SK-N-MC (cell line): Measurements from ENCODE around the gene ACLY.

Source experiments
- DNase-seq: peaks from one replicate; pipeline ENCODE4 v3.0.0-alpha.2; 2011; ENCODE audit warnings: low read depth, low spot score
- H3K27ac ChIP-seq: fragments of 200-600 bp; sonication (generic); 2 replicates; pipeline ENCODE4 v1.5.1; 2016; ENCODE audit warnings: mixed run types
- H3K36me3 ChIP-seq: fragments of 200-600 bp; sonication (generic); 2 replicates; pipeline ENCODE4 v1.6.1; 2017; ENCODE audit warnings: antibody characterized with exemption, low read length, mixed read lengths; ENCODE audit not compliant: insufficient read depth
- H3K4me3 ChIP-seq: fragments of 200-600 bp; sonication (generic); 2 replicates; pipeline ENCODE4 v1.5.1; 2016
- H3K9ac ChIP-seq: fragments of 200-600 bp; sonication (generic); 2 replicates; pipeline ENCODE4 v1.8.0; 2017; ENCODE audit warnings: mixed run types, mixed read lengths; ENCODE audit not compliant: insufficient read length
- H3K9me3 ChIP-seq: fragments of 200-600 bp; sonication (generic); 2 replicates; pipeline ENCODE4 v1.6.1; 2017; ENCODE audit warnings: low read depth, mild to moderate bottlenecking, antibody characterized with exemption, low read length, moderate library complexity, mixed read lengths
- EZH2 ChIP-seq: fragments of 200-600 bp; sonication (generic); IDR thresholded peaks from one replicate; pipeline ENCODE4 v1.6.1; 2017; ENCODE audit warnings: antibody characterized with exemption
- FOXP2 ChIP-seq: optimal IDR thresholded peaks from 2 replicates; pipeline ENCODE3; 2011; ENCODE audit warnings: mild to moderate bottlenecking, moderate library complexity; ENCODE audit not compliant: insufficient read depth; ENCODE audit errors: extremely low read length, control extremely low read depth
- POLR2AphosphoS5 ChIP-seq: IDR thresholded peaks from 2 replicates; pipeline ENCODE4 v1.6.1; 2012; ENCODE audit warnings: mild to moderate bottlenecking, low read depth, low read length, borderline replicate concordance

ACLY gene

GRCh38 chr17:41873559-41874292 lies 45.0 kb downstream of the ACLY start:
- Histone ChIP-seq H3K9ac (no peak overlapping the region), H3K36me3 (peaks cover 78% of the 10 kb centered on the region), H3K4me3 (no peak overlapping the region)

GRCh38 chr17:41871789-41872188 lies 47.0 kb downstream of the ACLY start:
- Histone ChIP-seq H3K27ac (no peak overlapping the region), H3K36me3 (peaks cover 74% of the 10 kb centered on the region), H3K9me3 (no peaks in the 10 kb centered on the region), H3K4me3 (no peak overlapping the region), H3K9ac (no peak overlapping the region)
- no peak for DNase-seq
- TF ChIP-seq EZH2: no peak
- no peak for TF ChIP-seq FOXP2
- no peak for TF ChIP-seq POLR2AphosphoS5

More at GRCh38 chr17:41873559-41874292, 45.0 kb downstream of the ACLY start:
- no peak overlapping the region for H3K27ac ChIP-seq
- TF ChIP-seq FOXP2: no peak
- no peak; the same call in 1 of the 2 replicates for TF ChIP-seq POLR2AphosphoS5
- no peak for TF ChIP-seq EZH2
- DNase-seq: no peak
- no peaks in the 10 kb centered on the region for H3K9me3 ChIP-seq

- Histone ChIP-seq H3K36me3 (peaks cover 77% of the 10 kb centered on the region), H3K4me3 (no peak overlapping the region), H3K9ac (no peak overlapping the region), H3K9me3 (no peaks in the 10 kb centered on the region), H3K27ac (0 out of 2 replicates have a peak overlapping the region, but pooled peaks have one; percentile 4)
- DNase-seq: no peak
- no peak for TF ChIP-seq EZH2
- TF ChIP-seq POLR2AphosphoS5: no peak; the same call in 1 of the 2 replicates
- TF ChIP-seq FOXP2: no peak
Measured at GRCh38 chr17:41870627-41871026, 48.1 kb downstream of the ACLY start.

- DNase-seq: no peak
- H3K9me3 ChIP-seq: no peaks in the 10 kb centered on the region
- H3K36me3 ChIP-seq: peaks cover 77% of the 10 kb centered on the region
- TF ChIP-seq EZH2 (no peak), POLR2AphosphoS5 (no peak), FOXP2 (no peak)
- H3K27ac ChIP-seq: no peak overlapping the region
- no peak overlapping the region for H3K4me3 ChIP-seq
- H3K9ac ChIP-seq: no peak overlapping the region
Measured at GRCh38 chr17:41870097-41870496, 48.7 kb downstream of the ACLY start.

DNA sequence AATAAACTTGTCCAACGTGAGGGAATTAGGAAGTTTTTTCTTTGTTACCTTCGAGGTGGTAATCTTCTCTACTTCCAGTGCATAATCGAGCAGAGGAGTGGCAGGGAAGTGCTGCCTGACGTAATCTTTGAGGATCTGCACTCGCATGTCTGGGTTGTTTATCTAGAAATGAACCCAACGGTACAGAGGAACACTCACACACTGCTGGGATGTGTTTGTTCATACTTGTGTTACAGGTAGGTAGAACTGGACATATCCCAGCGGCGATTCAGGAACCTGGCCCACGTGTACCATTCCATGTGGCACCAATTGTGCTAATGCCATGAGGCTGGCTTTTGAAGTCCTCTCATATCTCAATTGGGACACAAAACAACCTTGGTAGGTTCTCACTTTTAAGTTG lies 49.3 kb downstream of the ACLY start:
- no peak overlapping the region for H3K9ac ChIP-seq
- TF ChIP-seq POLR2AphosphoS5 (no peak), EZH2 (no peak), FOXP2 (no peak)
- H3K27ac ChIP-seq: peak overlapping the region; percentile 77
- no peak for DNase-seq
- no peaks in the 10 kb centered on the region for H3K9me3 ChIP-seq
- H3K36me3 ChIP-seq: peaks cover 72% of the 10 kb centered on the region
- H3K4me3 ChIP-seq: no peak overlapping the region

DNA sequence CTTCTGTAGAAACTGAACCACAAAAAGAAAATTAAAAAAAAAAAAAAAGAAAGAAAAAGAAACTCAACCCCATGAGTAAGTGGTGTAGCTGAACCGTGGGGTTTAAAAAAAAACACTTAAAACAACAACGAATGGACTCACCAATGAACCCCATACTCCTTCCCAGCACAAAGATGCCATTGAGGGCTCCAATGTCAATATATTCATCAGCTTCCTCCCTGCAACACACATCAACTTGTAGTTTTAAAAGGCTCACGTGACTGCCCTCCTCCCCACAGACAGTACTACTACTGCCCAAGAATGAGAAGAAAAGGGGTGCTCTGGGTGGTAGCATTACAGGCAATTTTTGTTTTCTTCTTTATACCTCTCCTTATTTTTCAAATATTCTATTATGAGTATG lies 50.2 kb downstream of the ACLY start:
- peak overlapping the region; percentile 77 for H3K27ac ChIP-seq
- no peak overlapping the region for H3K4me3 ChIP-seq
- H3K9me3 ChIP-seq: no peaks in the 10 kb centered on the region
- TF ChIP-seq POLR2AphosphoS5: no peak
- TF ChIP-seq FOXP2: no peak
- no peak for TF ChIP-seq EZH2
- H3K9ac ChIP-seq: no peak overlapping the region
- DNase-seq: no peak
- peaks cover 64% of the 10 kb centered on the region for H3K36me3 ChIP-seq

DNA sequence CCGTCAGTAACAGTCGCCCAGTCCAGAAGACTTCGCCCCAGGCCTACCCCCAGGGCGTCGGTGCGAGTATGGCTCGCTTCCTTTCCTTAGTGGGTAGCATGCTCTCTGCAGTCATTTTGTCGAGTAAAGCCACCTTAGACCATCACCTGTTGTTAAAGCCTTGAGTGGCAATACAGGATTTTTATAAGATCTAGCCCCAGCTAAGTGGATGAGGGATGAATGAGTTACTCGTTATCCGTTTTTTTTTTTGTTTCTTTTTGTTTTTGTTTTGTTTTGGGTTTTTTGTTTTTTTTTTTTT lies 53.2 kb downstream of the ACLY start:
- Histone ChIP-seq H3K9me3 (no peaks in the 10 kb centered on the region), H3K9ac (peak overlapping the region; percentile 23), H3K27ac (0 out of 2 replicates have a peak overlapping the region, but pooled peaks have one; percentile 60), H3K4me3 (peak overlapping the region; percentile 82), H3K36me3 (peaks cover 36% of the 10 kb centered on the region)
- TF ChIP-seq FOXP2 (no peak), POLR2AphosphoS5 (peak; percentile 79; the same call in 1 of the 2 replicates), EZH2 (no peak)
- DNase-seq: peak; percentile 16

DNA sequence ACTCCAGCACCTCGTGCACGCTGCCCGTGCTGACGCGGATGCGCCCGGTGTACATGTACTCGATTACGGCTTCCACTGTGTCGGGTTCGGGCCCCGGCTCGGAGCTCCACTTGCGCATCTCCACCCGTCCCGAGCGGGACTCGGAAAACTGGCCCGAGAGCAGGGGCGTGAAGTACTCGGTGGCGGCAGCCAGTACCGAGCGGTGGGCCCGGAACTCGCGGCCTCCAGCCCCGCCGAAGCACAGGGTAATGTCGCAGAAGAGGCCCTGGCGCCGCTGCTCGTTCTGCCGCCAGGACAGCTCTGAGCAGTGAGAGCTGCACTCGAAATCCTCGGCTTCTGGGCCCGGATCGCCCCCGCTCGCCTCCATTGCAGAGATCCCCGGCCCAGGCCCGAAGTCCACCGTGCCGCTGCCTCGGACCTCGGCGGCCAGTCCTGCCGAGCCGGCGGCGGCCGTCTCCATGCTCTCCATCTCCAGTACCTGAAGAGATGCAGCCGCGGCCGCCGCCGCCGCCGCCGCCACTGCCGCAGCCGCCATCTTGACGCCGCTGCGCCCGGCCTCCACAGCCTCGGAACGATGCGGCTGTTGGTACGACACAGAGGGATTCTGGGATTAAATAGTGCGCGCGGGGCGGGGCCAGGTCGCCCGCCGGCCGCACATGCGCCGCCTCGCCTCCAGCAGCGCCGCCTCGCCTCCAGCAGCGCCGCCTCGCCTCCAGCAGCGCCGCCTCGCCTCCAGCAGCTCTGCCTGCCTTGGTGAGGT lies 53.7 kb downstream of the ACLY start, which contains the start of gene KLHL11:
Gene KLHL11, minus strand, starts transcription at position 588 of the 760 bp plus-strand sequence. Its CDS starts 53 bp downstream, at position 535.
- TF ChIP-seq POLR2AphosphoS5 (peak; percentile 87), FOXP2 (no peak)
- H3K4me3 ChIP-seq: peak within 1 kb of the TSS; percentile 82
- H3K27ac ChIP-seq: 0 out of 2 replicates have a peak within 1 kb of the TSS, but pooled peaks have one; percentile 60
- DNase-seq: peak; percentile 30
- no peaks in the 10 kb centered on the region for H3K9me3 ChIP-seq
- H3K9ac ChIP-seq: peak within 1 kb of the TSS; percentile 77
- H3K36me3 ChIP-seq: peaks cover 31% of the 10 kb centered on the region

- no peaks in the 10 kb centered on the region for H3K9me3 ChIP-seq
- peak overlapping the region; percentile 82 for H3K4me3 ChIP-seq
- H3K36me3 ChIP-seq: peaks cover 25% of the 10 kb centered on the region
- DNase-seq: no peak
- H3K9ac ChIP-seq: peak overlapping the region; percentile 77
- TF ChIP-seq EZH2 (no peak), FOXP2 (no peak), POLR2AphosphoS5 (no peak)
- no peak overlapping the region for H3K27ac ChIP-seq
Measured at GRCh38 chr17:41864498-41864835, 54.3 kb downstream of the ACLY start.
